ENCODE data around the gene DSTYK.
A peak's percentile ranks its signal among the peaks of the same experiment; 100 is the strongest.

DSTYK gene

GRCh38 chr1:205124726-205125125 is 86.8 kb downstream of the DSTYK start:
- DNase-seq, result no peak

GRCh38 chr1:205122489-205122882 is 89.0 kb downstream of the DSTYK start:
- DNase-seq, result no peak

GRCh38 chr1:205121660-205122488 is 89.6 kb downstream of the DSTYK start, which contains the start of gene RBBP5:
Gene RBBP5, minus strand, starts transcription at chr1:205121978. Its CDS starts 105 bp downstream, at chr1:205121873.
- DNase-seq, result peak; percentile 94

GRCh38 chr1:205118752-205119151 is 92.8 kb downstream of the DSTYK start:
- no peak for DNase-seq

- DNase-seq, result no peak
Measured at GRCh38 chr1:205111354-205111753, 100.1 kb downstream of the DSTYK start.

GRCh38 chr1:205109711-205110110 is 101.8 kb downstream of the DSTYK start:
- DNase-seq, result no peak

- DNase-seq, result no peak
Measured at GRCh38 chr1:205109269-205109668, 102.2 kb downstream of the DSTYK start.

- DNase-seq, result no peak
Measured at GRCh38 chr1:205108464-205108863, 103.0 kb downstream of the DSTYK start.

GRCh38 chr1:205107327-205107726 is 104.2 kb downstream of the DSTYK start:
- no peak for DNase-seq

- no peak for DNase-seq
Measured at GRCh38 chr1:205102404-205102803, 109.1 kb downstream of the DSTYK start.

- DNase-seq, result no peak
Measured at GRCh38 chr1:205098242-205098641, 113.3 kb downstream of the DSTYK start.

GRCh38 chr1:205095422-205095821 is 116.1 kb downstream of the DSTYK start:
- DNase-seq, result no peak

Data from NCI-H1105 (cell line).